IPS-18c (cell line): ENCODE data around the gene SERPINB5.

Source experiments
- H3K4me3 ChIP-seq: 2 replicates; pipeline ENCODE4 v1.7.0; 2013; ENCODE audit warnings: low read depth, mild to moderate bottlenecking, low read length, moderate library complexity; ENCODE audit not compliant: insufficient read depth
- H3K9me3 ChIP-seq: one replicate; pipeline ENCODE4 v1.6.1; 2013; ENCODE audit warnings: mild to moderate bottlenecking, low read length, moderate library complexity; ENCODE audit not compliant: control insufficient read depth, insufficient read depth

Gene SERPINB5

DNA sequence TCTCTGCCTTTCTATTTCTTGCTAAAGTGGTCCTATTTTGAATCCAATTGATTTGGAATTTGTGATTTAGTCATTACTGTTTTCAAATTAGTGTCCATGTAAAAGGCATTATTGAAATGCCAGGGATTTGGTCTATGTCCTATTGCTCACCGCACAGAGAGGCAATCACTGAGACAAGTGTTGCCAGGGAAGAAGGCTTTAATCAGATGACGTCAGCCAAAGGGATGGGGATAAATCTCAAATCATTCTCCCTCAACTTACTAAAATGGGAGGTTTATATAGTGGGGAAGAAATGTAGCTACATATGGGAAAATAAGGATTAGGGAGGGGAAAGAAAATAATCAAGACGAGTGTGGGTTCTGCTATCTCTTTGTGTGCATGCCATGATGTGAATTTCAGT is 75.0 kb downstream of the SERPINB5 start:
- no peak overlapping the region for H3K4me3 ChIP-seq

DNA sequence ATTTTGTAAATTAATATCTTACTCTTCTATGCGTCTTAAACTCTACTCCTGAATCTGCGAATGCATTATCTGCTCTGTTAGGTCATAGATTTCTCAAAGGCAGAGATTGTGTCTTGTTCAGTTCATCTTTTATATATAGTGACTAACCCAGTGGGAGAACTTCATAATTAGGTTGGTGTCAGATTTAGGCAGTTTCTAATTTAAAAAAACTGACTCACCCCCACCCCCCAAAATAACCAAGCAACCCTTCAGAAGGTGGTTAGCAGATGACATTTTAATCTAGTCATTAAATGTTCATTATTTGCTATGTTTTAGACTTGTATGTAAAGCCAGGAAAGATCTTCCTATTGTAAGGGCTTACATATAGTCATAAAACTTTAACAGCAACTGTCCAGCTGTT is 75.8 kb downstream of the SERPINB5 start:
- Histone ChIP-seq H3K4me3 (no peak overlapping the region), H3K9me3 (no peaks in the 10 kb centered on the region)

More for the DNA sequence above, 75.0 kb downstream of the SERPINB5 start:
- H3K9me3 ChIP-seq = no peaks in the 10 kb centered on the region

DNA sequence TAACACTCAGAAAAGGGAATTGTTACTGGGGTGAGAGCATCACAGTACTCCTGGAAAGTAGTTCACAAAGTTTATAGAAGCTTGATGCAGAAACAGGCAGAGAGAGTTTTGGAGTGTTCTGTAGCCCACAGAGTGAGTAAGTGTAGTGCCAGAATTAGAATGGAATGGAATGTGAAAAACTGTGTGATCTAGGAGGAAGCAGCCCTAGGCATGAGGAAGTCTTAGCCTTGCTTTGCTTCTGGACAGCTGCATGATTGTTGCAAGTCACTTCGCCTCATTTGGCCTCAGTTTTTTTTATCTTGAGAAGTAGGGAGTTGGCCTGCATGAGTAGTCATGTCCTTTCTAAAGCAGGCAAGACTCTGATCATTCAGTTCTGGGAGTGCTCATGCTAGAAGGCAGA is 76.3 kb downstream of the SERPINB5 start:
- no peak overlapping the region for H3K4me3 ChIP-seq
- H3K9me3 ChIP-seq = no peaks in the 10 kb centered on the region
